Mesendoderm (in vitro differentiated cells): ENCODE data around the gene IL10.

Experiments used
- DNase-seq: peaks from one replicate; pipeline ENCODE4 v3.0.0; 2013
- H2AK5ac ChIP-seq: 2 replicates; pipeline ENCODE4 v1.6.1; 2013; ENCODE audit warnings: low read length, inconsistent platforms
- H2BK120ac ChIP-seq: 2 replicates; pipeline ENCODE4 v1.6.1; 2013; ENCODE audit warnings: low read depth, mild to moderate bottlenecking, low read length, moderate library complexity, mixed read lengths
- H2BK15ac ChIP-seq: replicated peaks from 2 replicates; pipeline ENCODE4 v1.6.1; 2013; ENCODE audit warnings: low read depth, mild to moderate bottlenecking, moderate library complexity
- H2BK5ac ChIP-seq: 2 replicates; pipeline ENCODE4 v1.6.1; 2013; ENCODE audit warnings: low read length, inconsistent platforms
- H3K18ac ChIP-seq: 2 replicates; pipeline ENCODE4 v1.6.1; 2013; ENCODE audit warnings: mild to moderate bottlenecking, low read length, mixed read lengths
- H3K23ac ChIP-seq: one replicate; pipeline ENCODE4 v1.6.1; 2013; ENCODE audit warnings: low read length
- H3K27ac ChIP-seq: 2 replicates; pipeline ENCODE4 v1.5.1; 2013; ENCODE audit warnings: low read depth, mild to moderate bottlenecking, inconsistent platforms, low read length, moderate library complexity
- H3K27me3 ChIP-seq: 2 replicates; pipeline ENCODE4 v1.6.1; 2013; ENCODE audit warnings: low read length, control low read depth, mild to moderate bottlenecking, inconsistent platforms; ENCODE audit not compliant: insufficient read depth, poor library complexity
- H3K36me3 ChIP-seq: 2 replicates; pipeline ENCODE4 v1.6.1; 2013; ENCODE audit warnings: low read length, inconsistent platforms; ENCODE audit not compliant: control insufficient read depth, insufficient read depth
- H3K4ac ChIP-seq: one replicate; pipeline ENCODE4 v1.6.1; 2013; ENCODE audit warnings: low read depth, mild to moderate bottlenecking, low read length, moderate library complexity
- H3K4me1 ChIP-seq: 2 replicates; pipeline ENCODE4 v1.6.1; 2013; ENCODE audit warnings: low read depth, low read length, inconsistent platforms; ENCODE audit not compliant: control insufficient read depth
- H3K4me2 ChIP-seq: 2 replicates; pipeline ENCODE4 v1.6.1; 2013; ENCODE audit warnings: low read length
- H3K4me3 ChIP-seq: 2 replicates; pipeline ENCODE4 v1.5.1; 2013; ENCODE audit warnings: mild to moderate bottlenecking, low read length
- H3K56ac ChIP-seq: one replicate; pipeline ENCODE4 v1.6.1; 2013; ENCODE audit warnings: low read length
- H3K79me1 ChIP-seq: 2 replicates; pipeline ENCODE4 v1.6.1; 2013; ENCODE audit warnings: low read length, inconsistent platforms
- H3K79me2 ChIP-seq: 2 replicates; pipeline ENCODE4 v1.6.1; 2013; ENCODE audit warnings: mild to moderate bottlenecking, low read length; ENCODE audit not compliant: control insufficient read depth, insufficient read depth
- H3K9ac ChIP-seq: 2 replicates; pipeline ENCODE4 v1.6.1; 2013; ENCODE audit warnings: low read length, inconsistent platforms
- H4K5ac ChIP-seq: one replicate; pipeline ENCODE4 v1.6.1; 2013; ENCODE audit warnings: low read length
- H4K8ac ChIP-seq: one replicate; pipeline ENCODE4 v1.6.1; 2013; ENCODE audit warnings: low read depth, mild to moderate bottlenecking, control low read depth, low read length, moderate library complexity
- WGBS: extraction: QIAGEN DNeasy Blood & Tissue Kit; methylation state at CpG from one replicate; pipeline ENCODE4 v1.1.7; 2013; ENCODE audit warnings: low lambda C conversion rate, missing lambda C conversion rate; ENCODE audit not compliant: insufficient coverage; ENCODE audit errors: extremely low coverage; 5-methylcytosine and 5-hydroxymethylcytosine counted together

IL10 gene

DNA sequence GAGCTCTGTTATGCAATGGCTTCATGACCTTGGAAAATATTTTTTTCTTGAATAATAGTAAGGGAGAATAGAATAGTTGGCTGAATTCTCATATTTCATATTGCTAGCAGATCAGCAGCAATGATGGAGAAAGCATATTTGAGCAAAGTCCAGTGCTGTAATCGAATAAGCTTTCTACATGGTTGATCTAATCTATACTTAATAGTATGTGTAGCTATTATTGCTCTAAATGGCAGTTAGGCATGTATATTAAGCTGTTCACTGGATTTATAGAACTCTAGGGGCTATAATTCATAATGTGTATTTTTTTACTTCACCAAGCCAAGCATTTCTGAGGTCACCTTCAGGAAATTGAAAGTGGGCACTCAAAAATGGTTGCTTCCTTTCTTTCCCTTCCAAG, 11.7 kb downstream of the IL10 start:
- WGBS = no CpG with 5 or more reads among the region's 1 CpG
- H3K4ac ChIP-seq = no peak overlapping the region

DNA sequence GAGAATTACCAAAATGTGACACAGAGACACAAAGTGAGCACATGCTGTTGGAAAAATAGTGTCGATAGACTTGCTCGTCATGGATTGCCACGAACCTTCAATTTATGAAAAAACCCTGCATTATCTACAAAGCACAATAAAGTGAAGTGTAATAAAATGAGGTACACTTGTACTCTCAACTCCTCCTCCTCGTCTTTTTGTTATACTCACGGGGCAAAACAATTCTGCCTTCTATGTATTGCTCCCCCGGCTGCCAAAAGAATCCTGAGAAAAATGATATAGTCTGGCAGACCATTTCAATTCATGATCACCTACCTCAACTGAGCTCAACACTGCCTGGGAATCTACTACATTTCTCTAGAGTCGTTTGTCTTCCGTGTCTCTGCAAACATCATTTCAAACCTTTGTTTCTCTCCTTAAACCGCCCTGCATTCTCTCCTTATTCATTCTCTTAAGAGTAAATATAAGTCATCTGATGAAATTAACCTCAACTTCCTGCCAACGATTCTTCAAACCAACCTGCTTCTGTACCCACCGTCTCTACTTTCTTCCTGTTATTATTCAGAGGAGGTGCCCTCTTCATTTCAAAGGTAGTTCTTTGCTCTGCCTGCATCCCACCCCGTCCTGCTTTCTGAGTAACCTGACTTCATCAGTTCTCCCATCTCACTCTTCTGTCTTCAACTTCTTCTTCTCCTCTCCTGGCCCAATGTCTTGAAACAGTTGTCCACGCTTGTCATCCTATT, 14.6 kb downstream of the IL10 start:
- no peak overlapping the region for H3K9ac ChIP-seq
- H3K4me2 ChIP-seq = no peak overlapping the region
- no peaks in the 10 kb centered on the region for H3K27me3 ChIP-seq
- H3K79me2 ChIP-seq = no peaks in the 10 kb centered on the region
- no peak overlapping the region for H3K56ac ChIP-seq
- no peak overlapping the region for H2AK5ac ChIP-seq
- no peak overlapping the region for H4K5ac ChIP-seq
- no peak overlapping the region for H4K8ac ChIP-seq
- WGBS = no CpG with 5 or more reads among the region's 13 CpGs
- no peaks in the 10 kb centered on the region for H3K4me1 ChIP-seq
- H2BK15ac ChIP-seq = no peak overlapping the region
- no peak overlapping the region for H2BK5ac ChIP-seq
- DNase-seq = no peak
- no peak overlapping the region for H3K18ac ChIP-seq
- no peaks in the 10 kb centered on the region for H3K36me3 ChIP-seq
- no peak overlapping the region for H3K4ac ChIP-seq
- no peak overlapping the region for H3K4me3 ChIP-seq
- H2BK120ac ChIP-seq = no peak overlapping the region
- H3K27ac ChIP-seq = no peak overlapping the region
- no peaks in the 10 kb centered on the region for H3K79me1 ChIP-seq
- H3K23ac ChIP-seq = no peak overlapping the region

More for the DNA sequence above, 11.7 kb downstream of the IL10 start:
- H3K4me2 ChIP-seq = no peak overlapping the region
- no peaks in the 10 kb centered on the region for H3K27me3 ChIP-seq
- no peak overlapping the region for H2AK5ac ChIP-seq
- no peak overlapping the region for H3K56ac ChIP-seq
- H2BK120ac ChIP-seq = no peak overlapping the region
- no peak overlapping the region for H2BK15ac ChIP-seq
- H3K18ac ChIP-seq = no peak overlapping the region
- no peak overlapping the region for H3K9ac ChIP-seq
- H3K27ac ChIP-seq = no peak overlapping the region
- H2BK5ac ChIP-seq = no peak overlapping the region
- H3K79me2 ChIP-seq = no peaks in the 10 kb centered on the region
- H3K36me3 ChIP-seq = no peaks in the 10 kb centered on the region
- H4K5ac ChIP-seq = no peak overlapping the region
- no peak overlapping the region for H3K23ac ChIP-seq
- DNase-seq = no peak
- no peak overlapping the region for H4K8ac ChIP-seq
- no peak overlapping the region for H3K4me3 ChIP-seq
- no peaks in the 10 kb centered on the region for H3K79me1 ChIP-seq
- H3K4me1 ChIP-seq = no peaks in the 10 kb centered on the region

DNA sequence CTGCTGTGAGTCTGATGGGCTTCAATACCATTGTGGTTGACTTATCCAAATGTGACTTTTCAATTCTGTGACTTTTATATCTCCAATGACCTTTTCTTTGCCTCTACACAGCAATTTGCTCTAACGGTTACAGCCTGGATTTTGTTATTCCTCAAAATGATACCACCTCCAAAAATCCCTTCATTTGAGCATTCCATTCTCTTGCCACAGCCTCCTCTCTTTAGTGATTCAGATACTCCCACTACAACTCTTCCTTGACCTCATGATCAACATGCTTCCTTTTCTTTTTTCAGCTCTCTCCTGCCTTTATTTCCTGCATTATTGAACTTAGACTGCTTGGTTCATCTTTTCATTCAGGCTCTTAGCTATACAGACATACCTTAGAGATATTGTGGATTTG, 18.3 kb downstream of the IL10 start:
- Histone ChIP-seq H3K18ac (no peak overlapping the region), H3K27ac (no peak overlapping the region), H3K79me2 (no peaks in the 10 kb centered on the region), H3K4me1 (peaks cover 3% of the 10 kb centered on the region), H3K79me1 (no peaks in the 10 kb centered on the region), H2BK5ac (no peak overlapping the region), H2AK5ac (no peak overlapping the region), H3K27me3 (no peaks in the 10 kb centered on the region), H3K56ac (no peak overlapping the region), H3K9ac (no peak overlapping the region), H3K4me2 (no peak overlapping the region), H3K23ac (no peak overlapping the region), H3K36me3 (no peaks in the 10 kb centered on the region), H2BK15ac (no peak overlapping the region), H2BK120ac (no peak overlapping the region), H3K4me3 (no peak overlapping the region), H4K5ac (no peak overlapping the region), H3K4ac (no peak overlapping the region), H4K8ac (no peak overlapping the region)
- DNase-seq = no peak
- WGBS = no CpG with 5 or more reads among the region's 1 CpG

DNA sequence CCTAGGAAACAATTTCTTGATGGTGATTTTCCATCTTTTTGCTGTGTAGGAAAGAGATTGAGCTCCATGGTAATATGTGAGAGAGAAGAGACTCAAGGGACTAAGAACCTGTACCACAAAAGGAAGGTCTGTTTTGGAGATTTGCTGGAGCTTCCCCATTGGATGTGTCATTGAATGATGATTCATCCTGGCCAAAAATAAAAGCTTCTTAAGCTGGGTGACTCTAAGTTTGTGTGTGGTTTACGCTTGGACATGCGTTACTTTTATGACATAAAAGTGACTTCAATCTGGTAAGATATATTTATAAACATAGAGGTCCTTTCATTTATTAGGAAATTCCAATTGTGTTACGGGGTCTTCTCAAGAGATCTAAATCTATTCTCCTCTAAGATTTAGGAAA, 19.2 kb downstream of the IL10 start:
- H2BK5ac ChIP-seq = no peak overlapping the region
- WGBS = no CpG with 5 or more reads among the region's 3 CpGs
- no peak for DNase-seq

DNA sequence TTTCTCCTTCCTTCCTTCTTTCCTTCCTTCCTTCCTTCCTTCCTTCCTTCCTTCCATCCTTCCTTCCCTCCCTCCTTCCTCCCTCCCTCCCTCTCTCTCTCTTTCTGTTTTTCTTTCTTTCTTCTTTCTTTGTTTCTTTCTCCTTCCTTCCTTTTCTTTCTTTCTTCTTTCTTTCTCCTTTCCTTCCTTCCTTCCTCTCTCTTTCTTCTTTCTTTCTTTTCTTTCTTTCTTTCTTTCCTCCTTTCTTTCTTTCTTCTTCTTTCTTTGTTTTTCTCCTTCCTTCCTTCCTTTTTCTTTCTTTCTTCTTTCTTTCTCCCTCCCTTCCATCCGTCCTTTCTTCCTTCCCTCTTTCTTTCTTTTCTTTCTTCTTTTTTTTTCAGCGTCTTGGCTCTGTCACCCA, 19.8 kb downstream of the IL10 start:
- no CpG with 5 or more reads among the region's 2 CpGs for WGBS

More for the DNA sequence above, 19.2 kb downstream of the IL10 start:
- no peaks in the 10 kb centered on the region for H3K79me2 ChIP-seq
- no peaks in the 10 kb centered on the region for H3K79me1 ChIP-seq
- no peak overlapping the region for H3K4me3 ChIP-seq
- H3K4me1 ChIP-seq = peaks cover 3% of the 10 kb centered on the region
- H3K18ac ChIP-seq = no peak overlapping the region
- no peak overlapping the region for H3K27ac ChIP-seq
- H3K36me3 ChIP-seq = no peaks in the 10 kb centered on the region
- H3K4ac ChIP-seq = no peak overlapping the region
- no peak overlapping the region for H3K4me2 ChIP-seq
- no peak overlapping the region for H2BK120ac ChIP-seq
- no peak overlapping the region for H2BK15ac ChIP-seq
- no peak overlapping the region for H2AK5ac ChIP-seq
- H3K27me3 ChIP-seq = no peaks in the 10 kb centered on the region
- no peak overlapping the region for H3K56ac ChIP-seq
- H4K5ac ChIP-seq = no peak overlapping the region
- H4K8ac ChIP-seq = no peak overlapping the region
- H3K9ac ChIP-seq = no peak overlapping the region
- H3K23ac ChIP-seq = no peak overlapping the region

DNA sequence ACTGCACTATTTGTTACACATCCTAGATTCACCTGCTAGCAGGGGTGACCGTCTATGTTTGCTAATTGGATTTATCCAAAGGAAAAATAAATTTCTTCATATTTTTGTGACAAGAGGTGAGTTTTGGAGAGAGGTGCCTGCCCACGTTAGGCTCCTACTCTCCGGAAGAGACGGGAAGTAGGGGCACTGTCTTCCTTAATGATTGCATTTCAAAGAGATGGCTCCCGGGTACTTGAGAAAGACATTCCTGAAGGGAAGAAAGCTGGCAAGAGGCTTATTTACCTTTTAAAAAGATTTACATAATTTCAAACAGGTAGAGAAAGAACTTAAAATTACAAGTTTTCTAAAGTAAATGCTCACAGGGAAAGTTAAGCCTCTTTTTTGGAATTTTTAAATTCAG, 20.4 kb downstream of the IL10 start:
- no CpG with 5 or more reads among the region's 5 CpGs for WGBS
- no peak overlapping the region for H4K5ac ChIP-seq

More for the DNA sequence above, 19.8 kb downstream of the IL10 start:
- H3K4me3 ChIP-seq = no peak overlapping the region
- H3K79me1 ChIP-seq = no peaks in the 10 kb centered on the region
- no peaks in the 10 kb centered on the region for H3K27me3 ChIP-seq
- no peak overlapping the region for H4K8ac ChIP-seq
- no peak overlapping the region for H2AK5ac ChIP-seq
- no peak for DNase-seq
- H3K36me3 ChIP-seq = no peaks in the 10 kb centered on the region
- no peaks in the 10 kb centered on the region for H3K79me2 ChIP-seq
- no peak overlapping the region for H4K5ac ChIP-seq
- H3K27ac ChIP-seq = no peak overlapping the region
- H3K4me1 ChIP-seq = peaks cover 3% of the 10 kb centered on the region
- H2BK120ac ChIP-seq = no peak overlapping the region
- no peak overlapping the region for H3K56ac ChIP-seq
- H2BK15ac ChIP-seq = no peak overlapping the region
- H2BK5ac ChIP-seq = no peak overlapping the region
- no peak overlapping the region for H3K23ac ChIP-seq
- H3K4ac ChIP-seq = no peak overlapping the region
- H3K9ac ChIP-seq = no peak overlapping the region
- H3K18ac ChIP-seq = no peak overlapping the region
- H3K4me2 ChIP-seq = no peak overlapping the region

More for the DNA sequence above, 20.4 kb downstream of the IL10 start:
- no peak overlapping the region for H3K27ac ChIP-seq
- H2BK15ac ChIP-seq = no peak overlapping the region
- H3K4me1 ChIP-seq = peaks cover 3% of the 10 kb centered on the region
- H4K8ac ChIP-seq = no peak overlapping the region
- no peak overlapping the region for H2BK120ac ChIP-seq
- DNase-seq = no peak
- H3K23ac ChIP-seq = no peak overlapping the region
- H2BK5ac ChIP-seq = no peak overlapping the region
- H3K9ac ChIP-seq = no peak overlapping the region
- no peaks in the 10 kb centered on the region for H3K79me1 ChIP-seq
- H3K4ac ChIP-seq = no peak overlapping the region
- H3K4me3 ChIP-seq = no peak overlapping the region
- no peaks in the 10 kb centered on the region for H3K36me3 ChIP-seq
- H2AK5ac ChIP-seq = no peak overlapping the region
- no peak overlapping the region for H3K18ac ChIP-seq
- no peak overlapping the region for H3K56ac ChIP-seq
- no peaks in the 10 kb centered on the region for H3K27me3 ChIP-seq
- no peaks in the 10 kb centered on the region for H3K79me2 ChIP-seq
- H3K4me2 ChIP-seq = no peak overlapping the region
